ENCODE measurements around the gene TBC1D1.
A peak's percentile ranks its signal among the peaks of the same experiment; 100 is the strongest.
"Not testable (repeated sequence)": the region's sequence is repeated elsewhere in the genome, so short reads cannot be mapped to it uniquely, and the experiment has no call there.

The TBC1D1 gene

DNA sequence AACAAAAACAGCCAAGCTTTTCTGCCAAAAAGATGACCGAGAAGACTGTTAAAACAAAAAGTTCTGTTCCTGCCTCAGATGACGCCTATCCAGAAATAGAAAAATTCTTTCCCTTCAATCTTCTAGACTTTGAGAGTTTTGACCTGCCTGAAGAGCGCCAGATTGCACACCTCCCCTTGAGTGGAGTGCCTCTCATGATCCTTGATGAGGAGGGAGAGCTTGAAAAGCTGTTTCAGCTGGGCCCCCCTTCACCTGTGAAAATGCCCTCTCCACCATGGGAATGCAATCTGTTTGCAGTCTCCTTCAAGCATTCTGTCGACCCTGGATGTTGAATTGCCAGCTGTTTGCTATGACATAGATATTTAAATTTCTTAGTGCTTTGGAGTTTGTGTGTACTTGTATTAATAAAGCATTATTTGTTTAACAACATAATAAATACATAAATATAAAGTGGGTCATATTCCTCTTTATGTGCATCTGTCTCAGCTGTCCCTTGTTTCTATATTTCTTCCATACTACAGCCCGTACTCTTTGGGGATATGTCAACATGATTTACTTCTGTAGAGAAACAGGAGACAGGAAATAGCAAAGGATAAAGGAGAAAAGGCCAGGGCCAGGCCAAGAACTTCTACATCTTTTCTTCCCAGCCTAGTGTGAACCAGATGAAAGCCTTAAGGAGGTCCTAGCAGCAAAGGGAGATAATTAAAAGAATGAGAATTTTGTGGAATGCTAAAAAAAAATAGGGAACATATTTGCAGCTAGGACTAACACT lies 70.0 kb downstream of the TBC1D1 start:
- no peak for DNase-seq (ENCODE audit: low read depth in 2 of 2, low spot score in 1 of 2)

DNA sequence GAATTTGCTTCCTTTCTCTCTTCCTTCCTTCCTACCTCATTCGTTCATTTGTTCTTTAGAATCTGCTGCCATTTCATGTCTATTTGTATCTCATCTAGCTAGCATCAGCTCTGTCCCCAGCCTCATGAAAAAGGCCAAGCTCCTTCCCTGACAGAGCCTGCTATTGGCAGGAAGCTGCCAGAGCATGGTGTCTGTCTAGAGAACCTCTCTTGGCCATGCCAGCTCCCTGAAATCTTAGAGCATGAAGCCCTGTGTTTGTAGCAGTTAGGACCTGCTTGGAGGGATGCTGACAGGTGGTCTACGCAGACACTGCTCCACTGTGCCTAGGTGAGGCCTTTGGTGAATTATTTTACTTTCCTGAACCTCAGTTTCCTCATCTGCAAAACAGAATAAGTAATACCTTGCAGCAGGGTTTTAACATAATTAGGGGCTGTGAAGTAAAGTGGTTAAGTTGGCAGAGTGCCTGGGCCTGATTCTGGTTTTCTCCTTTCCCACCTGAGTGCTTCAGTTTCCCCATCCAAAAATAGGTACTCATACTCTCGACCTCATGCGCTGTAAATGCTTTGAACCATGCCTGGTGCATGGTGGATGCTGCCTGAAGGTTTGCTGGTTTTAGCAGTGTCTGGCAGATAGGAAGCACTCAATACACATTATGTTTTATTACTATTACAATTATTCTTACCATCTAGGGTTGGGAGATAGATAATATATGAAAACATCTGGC lies 74.0 kb downstream of the TBC1D1 start:
- no peak for DNase-seq (ENCODE audit: low read depth in 2 of 2, low spot score in 1 of 2)

DNA sequence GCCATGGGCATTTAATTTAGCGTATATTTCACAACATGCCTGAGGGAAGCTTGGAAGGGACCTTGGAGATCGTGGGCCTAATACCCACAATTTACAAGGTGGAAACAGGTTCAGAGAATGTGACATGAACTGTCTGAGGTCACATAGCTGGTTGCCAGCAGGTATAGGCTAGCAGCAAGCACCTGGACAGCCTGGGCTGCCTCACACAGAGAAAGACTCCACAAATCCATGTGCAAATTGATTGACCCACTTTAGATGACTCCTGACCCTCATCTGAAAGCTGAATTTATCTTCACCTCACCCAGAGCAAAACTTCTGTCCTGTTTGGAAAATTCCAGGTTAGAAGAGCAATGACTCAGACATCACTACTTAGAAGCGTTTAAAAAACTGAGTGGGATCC lies 75.2 kb downstream of the TBC1D1 start:
- no peak for DNase-seq (ENCODE audit: low read depth in 2 of 2, low spot score in 1 of 2)

DNA sequence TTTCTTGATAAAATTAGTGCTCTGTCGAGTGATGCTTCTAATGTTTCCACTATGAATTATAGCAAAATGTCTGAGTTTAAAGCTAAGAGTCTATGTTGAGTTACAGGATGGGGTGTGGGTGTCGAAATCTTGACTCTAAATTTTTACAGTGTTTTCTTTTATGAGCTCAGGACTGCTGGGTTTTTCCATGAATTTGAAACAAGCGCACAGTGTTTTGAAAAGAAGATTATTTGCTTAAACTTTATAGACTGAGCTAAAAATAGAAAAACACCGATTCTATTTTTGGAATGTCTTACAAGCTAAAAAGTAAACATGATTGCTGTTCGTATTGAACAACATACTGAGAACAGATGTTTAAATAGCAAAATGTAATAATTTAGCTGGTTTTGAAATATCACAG lies 76.9 kb downstream of the TBC1D1 start:
- DNase-seq (ENCODE audit: low read depth in 2 of 2, low spot score in 1 of 2), result no peak

DNA sequence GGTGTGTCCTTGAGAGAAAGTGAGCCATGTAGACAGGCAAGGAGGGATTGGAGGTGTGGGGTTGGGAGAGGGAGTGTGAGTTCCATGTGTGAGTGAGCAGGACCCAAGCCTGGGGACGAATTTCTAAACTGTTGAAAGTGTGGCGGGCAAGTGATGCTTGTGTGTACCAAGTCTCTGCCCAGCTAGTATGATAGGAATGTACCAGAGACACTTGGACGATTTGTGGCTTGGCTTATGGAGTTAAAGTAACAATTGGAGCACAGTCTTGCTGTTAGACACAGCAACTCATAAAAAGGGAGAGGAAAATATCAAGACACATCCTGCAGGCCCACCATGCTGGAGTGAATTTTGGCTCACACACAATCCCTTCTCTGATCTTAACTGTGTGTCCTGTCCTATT lies 77.9 kb downstream of the TBC1D1 start:
- DNase-seq (ENCODE audit: low read depth in 2 of 2, low spot score in 1 of 2), result no peak

DNA sequence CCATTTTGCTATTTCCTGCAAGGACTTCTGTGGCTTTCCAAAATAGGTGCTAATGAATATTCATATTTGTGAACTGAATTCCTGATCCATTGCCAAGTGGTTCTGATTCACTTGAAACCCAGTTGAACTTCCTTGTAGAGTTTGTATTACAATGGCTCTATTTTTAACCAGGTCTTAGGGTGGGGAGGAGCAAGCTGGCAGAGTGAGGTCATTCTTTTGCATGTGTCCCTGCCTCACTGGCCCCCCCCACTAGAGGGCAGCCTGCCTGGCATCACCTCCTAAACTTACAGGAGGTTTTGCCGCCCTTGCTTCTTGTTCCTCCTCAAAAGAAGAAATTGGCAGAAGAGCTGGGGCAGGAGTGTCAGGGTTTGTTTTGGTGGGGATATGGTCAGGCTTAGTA lies 79.8 kb downstream of the TBC1D1 start:
- peak in 1 of 2 donors; percentile 11 for DNase-seq (ENCODE audit: low read depth in 2 of 2, low spot score in 1 of 2)

DNA sequence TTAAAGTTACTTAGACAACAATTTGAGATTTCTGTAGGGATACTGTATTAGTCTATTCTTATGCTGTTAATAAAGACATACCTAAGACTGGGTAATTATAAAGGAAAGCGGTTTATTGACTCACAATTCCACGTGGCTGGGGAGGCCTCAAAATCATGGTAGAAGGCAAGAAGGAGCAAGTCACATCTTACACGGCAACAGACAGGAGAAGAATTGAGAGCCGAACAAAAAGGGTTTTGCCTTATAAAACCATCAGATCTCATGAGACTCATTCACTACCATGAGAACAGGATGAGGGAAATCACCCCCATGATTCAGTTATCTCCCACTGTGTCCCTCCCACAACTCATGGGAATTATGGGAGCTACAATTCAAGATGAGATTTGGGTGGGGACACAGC lies 80.3 kb downstream of the TBC1D1 start:
- no peak for DNase-seq (ENCODE audit: low read depth in 2 of 2, low spot score in 1 of 2)

DNA sequence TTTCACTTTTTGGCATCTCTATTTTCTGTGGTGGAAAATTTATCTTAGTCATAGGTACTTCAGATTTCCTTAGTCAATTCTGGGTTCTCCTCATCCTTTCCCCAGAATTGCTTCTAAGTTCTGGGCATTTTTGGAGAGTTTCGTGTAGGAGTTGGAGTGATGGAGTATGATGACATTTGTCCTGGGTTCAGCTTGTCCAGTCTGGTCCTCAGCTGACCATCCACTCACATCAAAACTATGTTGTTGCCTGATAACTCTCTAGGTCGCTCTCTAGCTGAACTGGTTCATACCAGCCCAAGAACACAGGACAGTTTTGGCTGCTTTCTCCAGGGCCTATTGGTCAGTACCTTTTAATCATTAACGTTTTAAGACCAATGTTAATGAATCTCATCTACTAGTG lies 82.6 kb downstream of the TBC1D1 start:
- DNase-seq (ENCODE audit: low read depth in 2 of 2, low spot score in 1 of 2), result no peak

DNA sequence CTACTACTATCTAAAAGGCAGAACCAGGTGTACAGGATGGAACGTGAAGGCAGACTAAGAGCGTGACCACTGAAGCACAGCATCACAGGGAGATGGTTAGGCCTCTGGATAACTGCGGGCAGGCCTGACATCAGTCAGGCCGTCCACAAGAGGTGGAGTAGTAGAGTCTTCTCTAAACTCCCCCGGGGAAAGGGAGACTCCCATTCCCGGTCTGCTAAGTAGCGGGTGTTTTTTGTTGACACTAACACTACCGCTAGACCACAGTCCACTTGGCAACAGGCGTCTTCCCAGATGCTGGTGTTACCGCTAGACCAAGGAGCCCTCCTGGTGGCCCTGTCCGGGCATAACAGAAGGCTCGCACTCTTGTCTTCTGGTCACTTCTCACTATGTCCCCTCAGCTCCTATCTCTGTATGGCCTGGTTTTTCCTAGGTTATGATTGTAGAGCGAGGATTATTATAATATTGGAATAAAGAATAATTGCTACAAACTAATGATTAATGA lies 84.5 kb downstream of the TBC1D1 start:
- DNase-seq (ENCODE audit: low read depth in 2 of 2, low spot score in 1 of 2), result not testable (repeated sequence)

DNA sequence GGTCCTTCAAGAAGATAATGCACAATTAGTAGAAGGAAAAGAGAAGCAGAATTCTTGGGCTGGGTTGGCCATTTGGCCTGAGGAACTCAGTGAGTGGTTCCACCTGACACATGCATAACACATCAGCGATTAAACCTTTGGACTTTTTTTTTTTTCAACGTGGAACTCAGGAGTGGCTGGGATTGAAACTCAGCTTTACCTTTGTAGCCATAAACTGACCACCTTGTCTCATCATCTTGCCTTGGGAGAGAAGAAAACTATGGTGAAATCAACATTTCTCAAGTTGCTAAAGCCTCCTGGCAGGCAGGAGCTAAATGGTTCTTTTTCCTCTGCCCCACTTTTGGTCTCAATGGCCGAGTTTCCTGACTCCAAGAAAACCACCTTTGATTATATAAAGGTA lies 85.6 kb downstream of the TBC1D1 start:
- no peak for DNase-seq (ENCODE audit: low read depth in 2 of 2, low spot score in 1 of 2)

DNA sequence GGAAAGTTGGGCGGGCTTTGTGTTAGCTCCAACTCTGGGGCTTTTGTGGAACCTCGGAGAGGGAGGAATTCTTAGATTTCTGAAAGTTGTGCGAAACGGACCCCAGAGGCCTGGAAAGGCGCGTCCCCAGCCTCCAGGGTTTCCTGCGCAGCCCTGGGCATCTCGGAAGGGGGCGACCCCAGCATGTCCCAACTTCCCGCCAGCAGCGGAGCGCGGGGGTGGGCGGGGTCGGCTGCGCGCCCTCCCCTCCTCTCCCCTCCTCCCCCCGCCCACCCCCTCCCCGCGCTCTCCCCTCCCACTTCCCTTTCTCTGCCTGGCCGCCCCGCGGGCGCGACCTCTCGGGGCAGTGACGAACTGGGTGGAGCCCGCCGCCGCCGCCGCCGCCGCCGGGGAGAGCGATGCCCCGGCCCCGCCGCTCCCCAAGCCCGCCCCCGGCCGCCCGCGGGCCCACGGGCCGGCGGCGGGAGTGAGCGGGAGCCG lies 86.1 kb downstream of the TBC1D1 start:
- peak; percentile 46 to 49 for DNase-seq (ENCODE audit: low read depth in 2 of 2, low spot score in 1 of 2)

DNA sequence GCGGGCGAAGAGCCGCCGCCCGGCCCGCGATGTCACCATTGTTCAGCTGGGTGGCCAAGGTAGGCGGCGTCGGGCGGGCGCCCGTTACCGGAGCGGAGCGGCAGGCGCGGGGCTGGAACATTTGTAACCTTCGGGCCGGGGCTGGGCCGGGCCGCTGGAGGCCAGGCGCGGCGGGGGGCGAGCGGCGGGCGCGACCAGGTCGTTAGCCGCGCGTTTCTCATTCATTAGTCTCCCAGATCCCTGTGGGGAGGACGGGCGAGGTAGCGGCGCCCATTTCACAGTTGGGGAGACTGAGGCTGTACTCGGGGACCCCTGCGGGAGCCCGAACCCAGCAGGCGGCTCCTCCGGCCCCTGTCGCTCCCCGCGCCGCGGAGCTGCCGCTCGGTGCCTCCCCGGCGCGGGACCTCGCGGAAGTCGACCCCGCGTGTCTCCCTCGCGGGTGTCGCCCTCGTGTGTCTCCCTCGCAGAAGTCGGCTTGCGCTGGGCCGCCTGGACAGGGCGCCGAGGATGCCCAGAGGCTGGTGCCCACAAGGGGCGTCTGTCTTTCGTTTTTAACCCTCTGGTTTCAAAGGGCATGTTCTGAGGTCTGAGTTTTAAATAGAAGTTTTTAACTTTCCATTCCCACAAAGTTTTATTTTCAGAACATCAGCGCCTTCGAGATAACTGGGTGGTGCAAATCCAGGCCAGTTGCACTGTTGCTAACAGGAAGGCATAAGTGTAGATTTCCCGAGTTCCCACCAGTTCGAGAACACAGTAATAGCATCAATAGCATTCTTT lies 86.8 kb downstream of the TBC1D1 start:
- DNase-seq (ENCODE audit: low read depth in 2 of 2, low spot score in 1 of 2), result peak; percentile 38 to 61

DNA sequence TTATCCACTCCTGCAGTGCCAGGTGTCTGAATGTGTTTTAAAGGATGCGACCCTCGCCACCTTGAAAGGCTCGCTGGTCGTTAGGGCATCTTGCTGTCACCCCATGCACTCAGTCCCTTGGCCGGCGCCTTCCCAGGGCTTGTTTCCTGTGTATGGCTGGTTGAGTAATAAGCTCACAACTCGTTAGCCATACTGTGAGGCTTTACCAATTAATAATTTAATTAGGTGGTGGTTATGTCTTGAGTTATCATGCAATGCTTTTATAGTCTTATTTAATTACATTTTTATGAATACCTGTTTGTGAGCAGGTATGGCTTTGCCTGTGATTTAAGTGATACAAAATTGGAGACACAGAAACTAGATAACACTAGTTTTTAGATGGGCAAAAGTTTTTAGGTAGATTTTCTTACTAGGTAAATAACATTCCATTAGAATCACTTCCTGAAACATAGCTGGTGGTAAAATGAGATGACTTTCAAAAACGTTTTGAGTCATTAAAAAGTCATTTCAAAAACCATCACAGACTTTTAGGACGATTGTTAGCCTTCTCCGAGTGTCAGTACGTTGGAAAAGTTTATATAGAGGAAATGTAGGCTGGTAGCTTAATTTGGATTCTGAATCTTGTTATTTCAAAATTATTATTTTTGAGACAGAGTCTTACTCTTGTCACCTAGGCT lies 87.5 kb downstream of the TBC1D1 start:
- no peak for DNase-seq (ENCODE audit: low read depth in 2 of 2, low spot score in 1 of 2)

DNA sequence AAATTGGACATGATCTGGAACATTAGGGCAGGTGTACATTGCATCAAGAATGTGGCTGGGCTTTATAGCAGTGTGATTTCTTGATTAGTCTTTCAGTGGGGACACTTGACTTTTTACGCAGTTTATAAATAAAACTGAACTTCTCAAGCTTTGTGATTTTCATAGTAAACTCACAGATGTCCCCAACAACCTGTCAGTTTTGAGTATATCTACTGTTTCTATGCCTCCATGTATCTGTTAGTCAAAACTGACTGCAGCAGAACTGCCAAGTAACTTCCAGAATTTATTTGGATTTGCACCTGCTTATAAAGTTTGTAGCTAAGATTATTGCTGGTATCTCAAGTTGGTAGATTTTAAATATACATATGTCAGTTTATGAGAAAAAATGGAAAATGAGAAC lies 89.4 kb downstream of the TBC1D1 start:
- no peak for DNase-seq (ENCODE audit: low read depth in 2 of 2, low spot score in 1 of 2)

DNA sequence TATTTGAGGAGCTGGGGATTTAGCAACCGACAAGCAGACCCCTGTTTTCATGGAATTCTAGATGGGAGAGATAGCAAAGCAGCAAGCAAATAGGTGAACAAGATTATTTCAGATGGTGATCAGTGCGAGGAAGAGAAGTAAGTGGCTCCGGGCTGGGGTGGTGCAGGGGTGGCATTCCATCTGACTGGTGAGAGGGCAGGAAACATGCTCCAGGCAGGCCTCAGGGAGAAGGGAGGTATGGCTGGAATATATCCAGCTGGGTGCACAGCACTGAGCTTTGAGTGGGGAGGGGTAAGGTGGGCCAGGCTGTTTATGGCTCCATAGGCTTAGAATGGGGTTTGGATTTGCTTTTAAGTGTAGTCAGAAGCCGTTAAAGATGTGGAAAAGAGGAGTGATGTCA lies 90.5 kb downstream of the TBC1D1 start:
- DNase-seq (ENCODE audit: low read depth in 2 of 2, low spot score in 1 of 2), result no peak

DNA sequence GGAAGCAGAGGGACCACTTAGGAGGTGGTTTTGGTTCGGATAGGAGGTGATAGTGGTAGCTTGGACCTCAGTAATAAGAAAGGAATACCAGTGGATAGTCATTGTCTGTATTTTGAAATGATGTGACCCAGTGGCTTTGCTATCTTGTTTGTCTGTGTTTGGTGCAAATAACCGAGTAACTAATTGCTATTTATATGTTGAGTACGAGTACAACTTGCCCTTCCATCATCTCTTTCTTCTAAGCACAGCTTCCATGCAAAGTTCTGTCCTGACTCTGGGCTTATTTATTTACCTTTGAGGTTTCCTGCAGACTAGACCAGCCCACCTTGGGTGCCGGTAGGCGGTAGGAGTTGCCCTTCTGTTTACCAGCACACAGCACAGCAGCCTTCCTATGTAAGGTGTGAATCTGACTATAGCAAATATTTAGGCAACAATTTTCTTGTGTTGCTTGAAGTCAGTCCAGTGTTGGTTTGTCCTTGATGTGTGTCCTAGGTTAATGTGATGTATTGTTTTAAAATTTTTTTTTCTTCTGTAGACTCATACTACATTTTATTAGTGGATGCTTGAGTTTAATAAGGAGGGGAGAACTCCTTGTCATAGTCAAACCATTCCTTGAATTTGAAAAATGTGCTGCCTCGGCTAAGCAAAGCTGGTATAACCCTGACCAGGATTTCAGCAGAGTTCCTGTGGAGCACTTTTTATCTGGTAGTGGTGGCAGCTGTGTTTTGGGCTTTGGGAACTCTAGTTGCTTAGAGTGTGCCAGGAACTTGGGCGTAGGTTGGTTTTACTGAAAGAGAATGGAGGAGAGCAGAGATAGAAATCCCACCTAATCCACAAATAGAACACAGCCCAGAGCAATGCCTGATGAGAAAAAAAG lies 91.2 kb downstream of the TBC1D1 start:
- no peak for DNase-seq (ENCODE audit: low read depth in 2 of 2, low spot score in 1 of 2)

DNA sequence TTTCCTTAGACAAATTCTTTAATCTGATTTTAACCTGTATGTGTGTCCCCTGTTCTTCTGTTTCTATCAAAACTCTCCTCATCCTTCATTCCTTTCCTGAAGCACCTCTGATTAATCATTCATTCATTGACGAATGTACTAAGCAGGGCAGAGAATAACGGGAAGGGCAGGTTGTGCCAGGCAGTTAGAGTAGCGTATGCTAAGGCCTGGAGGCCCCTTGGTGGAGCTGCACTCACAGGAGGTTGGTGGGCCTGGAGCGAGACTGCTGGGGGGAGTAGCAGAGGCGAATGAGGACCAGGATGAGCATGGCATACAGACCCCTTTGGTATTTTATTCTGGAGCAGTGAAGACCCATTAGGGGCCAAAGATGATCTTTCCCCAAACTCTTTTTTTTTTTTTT lies 91.9 kb downstream of the TBC1D1 start:
- DNase-seq (ENCODE audit: low read depth in 2 of 2, low spot score in 1 of 2), result no peak

DNA sequence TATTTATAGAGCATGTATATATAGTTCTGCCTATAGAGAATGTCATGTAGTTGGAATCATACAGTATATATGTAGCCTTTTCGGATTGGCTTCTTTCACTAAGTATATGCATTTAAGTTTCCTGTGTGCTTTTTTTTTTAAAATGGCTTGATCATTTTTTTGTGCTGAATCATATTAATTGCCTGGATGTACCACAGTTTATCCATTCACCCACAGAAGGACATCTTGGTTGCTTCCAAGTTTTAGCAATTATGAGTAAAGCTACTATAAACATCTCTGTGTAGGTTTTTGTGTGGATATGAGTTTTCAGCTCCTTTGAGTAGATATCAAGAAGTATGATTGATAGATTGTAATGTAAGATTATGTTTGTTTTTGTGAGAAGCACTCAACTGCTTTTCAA lies 93.1 kb downstream of the TBC1D1 start:
- no peak for DNase-seq (ENCODE audit: low read depth in 2 of 2, low spot score in 1 of 2)

DNA sequence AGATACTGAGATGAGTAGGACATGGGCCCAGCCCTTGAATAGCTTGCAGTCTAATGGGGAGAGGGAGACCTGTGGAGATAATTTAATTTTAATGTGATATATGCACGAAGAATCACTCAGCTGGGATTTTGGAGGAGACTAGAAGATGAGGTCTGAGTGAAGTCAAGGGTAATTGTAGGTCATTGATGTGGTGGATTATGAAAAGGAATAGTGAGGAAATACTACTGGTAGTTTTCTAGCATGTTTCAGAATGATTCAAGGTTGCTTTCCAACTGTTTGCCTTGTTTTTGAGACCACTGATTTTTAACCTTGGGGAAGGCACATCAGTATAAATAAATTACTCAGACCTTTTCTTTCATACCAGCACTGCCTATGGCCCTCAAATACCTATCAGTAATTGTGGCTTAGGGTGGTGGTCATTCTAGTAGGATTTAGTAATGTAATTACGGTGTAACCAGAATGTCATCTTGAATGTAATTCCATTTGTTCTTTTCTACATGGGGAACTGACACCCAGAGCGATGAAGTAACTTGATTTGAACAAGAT lies 94.9 kb downstream of the TBC1D1 start:
- no peak for DNase-seq (ENCODE audit: low read depth in 2 of 2, low spot score in 1 of 2)

DNA sequence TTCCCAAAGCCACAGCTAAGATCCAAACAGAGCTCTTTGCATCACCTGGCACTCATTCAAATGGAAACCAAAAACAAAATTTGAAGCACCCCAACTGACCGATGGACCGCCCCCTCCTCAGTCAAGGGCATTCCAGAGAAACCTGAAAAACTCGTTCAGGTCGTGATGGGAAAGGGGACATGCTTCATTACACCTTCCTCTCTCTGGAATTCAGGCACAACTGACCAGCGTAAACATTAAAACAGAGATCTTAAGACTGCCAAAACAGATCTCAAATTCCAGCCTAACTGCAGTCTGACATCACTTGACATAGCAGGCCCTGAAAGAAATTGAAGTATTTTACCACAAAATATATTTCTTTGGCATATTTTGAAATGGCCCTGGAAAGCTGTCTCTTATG lies 97.8 kb downstream of the TBC1D1 start:
- no peak for DNase-seq (ENCODE audit: low read depth in 2 of 2, low spot score in 1 of 2)

All from stimulated activated CD8-positive, alpha-beta memory T cell treated with anti-CD3 and anti-CD28 coated beads, Interleukin-4, amount 100 ng/mL, for 4 hours (primary cell).